HAP-1 (cell line): ENCODE results near the gene OXA1L.
"Not testable (repeated sequence)": the region's sequence is repeated elsewhere in the genome, so short reads cannot be mapped to it uniquely, and the experiment has no call there.

Experiments
- DNase-seq, 2 experiments: peaks; one replicate each; pipeline ENCODE4 v3.0.0-alpha.2; 2016 to 2020; ENCODE audit warnings: low spot score in 2 of 2
- H3K27me3 ChIP-seq: fragments of 250-450 bp; sonication (Bioruptor Pico); 2 replicates; pipeline ENCODE4 v1.5.1; 2020; ENCODE audit warnings: low read depth, mild to moderate bottlenecking, moderate library complexity
- H3K36me3 ChIP-seq: fragments of 250-450 bp; sonication (Bioruptor Pico); replicated peaks from 2 replicates; pipeline ENCODE4 v1.5.1; 2020; ENCODE audit warnings: mild to moderate bottlenecking
- H3K4me1 ChIP-seq: fragments of 250-450 bp; sonication (Bioruptor Pico); 2 replicates; pipeline ENCODE4 v1.5.1; 2020; ENCODE audit warnings: mild to moderate bottlenecking
- H3K4me3 ChIP-seq: fragments of 250-450 bp; sonication (Bioruptor Pico); 2 replicates; pipeline ENCODE4 v1.5.1; 2020; ENCODE audit warnings: mild to moderate bottlenecking, moderate library complexity
- H3K9me3 ChIP-seq: fragments of 250-450 bp; sonication (Bioruptor Pico); 2 replicates; pipeline ENCODE4 v1.5.1; 2020; ENCODE audit warnings: mild to moderate bottlenecking, moderate library complexity
- in situ Hi-C: fragments of 300-500 bp; cut with MboI; formaldehyde crosslinking; loops from 3 replicates; pipeline ENCODE4 v1.14.3; 2020; ENCODE audit warnings: low sequenced_read_pairs, inconsistent platforms, mixed read lengths

OXA1L gene

GRCh38 chr14:22747769-22748168, 18.7 kb upstream of the OXA1L start:
- H3K4me3 ChIP-seq = no peak overlapping the region
- no peak for DNase-seq
- no peaks in the 10 kb centered on the region for H3K36me3 ChIP-seq
- in situ Hi-C loops = no loop called here
- H3K9me3 ChIP-seq = no peaks in the 10 kb centered on the region
- no peaks in the 10 kb centered on the region for H3K4me1 ChIP-seq
- H3K27me3 ChIP-seq = 0 out of 2 replicates have a peak, but pooled peaks cover 5% of the 10 kb centered on the region

GRCh38 chr14:22748206-22748605, 18.3 kb upstream of the OXA1L start:
- DNase-seq = no peak
- in situ Hi-C loops = no loop called here
- Histone ChIP-seq H3K4me3 (no peak overlapping the region), H3K9me3 (no peaks in the 10 kb centered on the region), H3K27me3 (0 out of 2 replicates have a peak, but pooled peaks cover 5% of the 10 kb centered on the region), H3K4me1 (no peaks in the 10 kb centered on the region), H3K36me3 (no peaks in the 10 kb centered on the region)

- no peak overlapping the region for H3K4me3 ChIP-seq
- in situ Hi-C loops = no loop called here
Measured at GRCh38 chr14:22748631-22749068, 17.8 kb upstream of the OXA1L start.

GRCh38 chr14:22752422-22752821, 14.1 kb upstream of the OXA1L start:
- DNase-seq = no peak
- no peaks in the 10 kb centered on the region for H3K4me1 ChIP-seq
- H3K4me3 ChIP-seq = no peak overlapping the region
- in situ Hi-C loops = no loop called here
- no peaks in the 10 kb centered on the region for H3K27me3 ChIP-seq
- H3K9me3 ChIP-seq = no peaks in the 10 kb centered on the region
- H3K36me3 ChIP-seq = no peaks in the 10 kb centered on the region

More at GRCh38 chr14:22748631-22749068, 17.8 kb upstream of the OXA1L start:
- 0 out of 2 replicates have a peak, but pooled peaks cover 4% of the 10 kb centered on the region for H3K27me3 ChIP-seq
- no peaks in the 10 kb centered on the region for H3K36me3 ChIP-seq
- H3K9me3 ChIP-seq = no peaks in the 10 kb centered on the region
- DNase-seq = no peak
- H3K4me1 ChIP-seq = no peaks in the 10 kb centered on the region

GRCh38 chr14:22753586-22753985, 12.9 kb upstream of the OXA1L start:
- in situ Hi-C loops = no loop called here
- Histone ChIP-seq H3K9me3 (no peaks in the 10 kb centered on the region), H3K36me3 (no peaks in the 10 kb centered on the region), H3K4me1 (no peaks in the 10 kb centered on the region), H3K27me3 (no peaks in the 10 kb centered on the region), H3K4me3 (no peak overlapping the region)
- no peak for DNase-seq

GRCh38 chr14:22757972-22758650, 8.4 kb upstream of the OXA1L start:
- H3K27me3 ChIP-seq, H3K4me1 ChIP-seq, H3K9me3 ChIP-seq, in situ Hi-C loops, H3K4me3 ChIP-seq, DNase-seq, H3K36me3 ChIP-seq: not testable (repeated sequence)

GRCh38 chr14:22761734-22762133, 4.8 kb upstream of the OXA1L start:
- Histone ChIP-seq H3K4me1 (peaks cover 6% of the 10 kb centered on the region), H3K9me3 (peaks cover 5% of the 10 kb centered on the region; the same call in 1 of the 2 replicates), H3K36me3 (peaks cover 2% of the 10 kb centered on the region), H3K27me3 (no peaks in the 10 kb centered on the region), H3K4me3 (no peak overlapping the region)
- in situ Hi-C loops = no loop called here
- no peak for DNase-seq

- DNase-seq = no peak
- Histone ChIP-seq H3K4me3 (no peak overlapping the region), H3K9me3 (peaks cover 5% of the 10 kb centered on the region; the same call in 1 of the 2 replicates), H3K27me3 (no peaks in the 10 kb centered on the region), H3K4me1 (peaks cover 18% of the 10 kb centered on the region), H3K36me3 (peaks cover 18% of the 10 kb centered on the region)
- in situ Hi-C loops = no loop called here
Measured at GRCh38 chr14:22764382-22764781, 2.1 kb upstream of the OXA1L start.

GRCh38 chr14:22767323-22767589, 768 bp downstream of the OXA1L start:
- DNase-seq = no peak
- H3K36me3 ChIP-seq = peaks cover 44% of the 10 kb centered on the region
- peaks cover 18% of the 10 kb centered on the region for H3K4me1 ChIP-seq
- in situ Hi-C loops = no loop called here
- H3K9me3 ChIP-seq = no peaks in the 10 kb centered on the region
- peak overlapping the region; percentile 96 for H3K4me3 ChIP-seq
- H3K27me3 ChIP-seq = no peaks in the 10 kb centered on the region

GRCh38 chr14:22768947-22769346, 2.5 kb downstream of the OXA1L start:
- Histone ChIP-seq H3K27me3 (no peaks in the 10 kb centered on the region), H3K4me3 (no peak overlapping the region), H3K36me3 (peaks cover 55% of the 10 kb centered on the region), H3K9me3 (no peaks in the 10 kb centered on the region), H3K4me1 (peaks cover 18% of the 10 kb centered on the region)
- DNase-seq = no peak
- in situ Hi-C loops = no loop called here

- in situ Hi-C loops = no loop called here
- Histone ChIP-seq H3K27me3 (no peaks in the 10 kb centered on the region), H3K4me1 (peaks cover 18% of the 10 kb centered on the region), H3K36me3 (peaks cover 55% of the 10 kb centered on the region), H3K4me3 (no peak overlapping the region), H3K9me3 (no peaks in the 10 kb centered on the region)
- DNase-seq = no peak
Measured at GRCh38 chr14:22769369-22769768, 2.9 kb downstream of the OXA1L start.

GRCh38 chr14:22770481-22771187, 4.1 kb downstream of the OXA1L start:
- no peaks in the 10 kb centered on the region for H3K9me3 ChIP-seq
- H3K27me3 ChIP-seq = no peaks in the 10 kb centered on the region
- H3K4me3 ChIP-seq = no peak overlapping the region
- peaks cover 18% of the 10 kb centered on the region for H3K4me1 ChIP-seq
- H3K36me3 ChIP-seq = peaks cover 55% of the 10 kb centered on the region
- no peak for DNase-seq
- in situ Hi-C loops = no loop called here

GRCh38 chr14:22772725-22773124, 6.2 kb downstream of the OXA1L start:
- Histone ChIP-seq H3K4me1 (peaks cover 10% of the 10 kb centered on the region), H3K36me3 (peaks cover 49% of the 10 kb centered on the region), H3K9me3 (no peaks in the 10 kb centered on the region), H3K4me3 (no peak overlapping the region), H3K27me3 (no peaks in the 10 kb centered on the region)
- DNase-seq = no peak
- in situ Hi-C loops = no loop called here

- in situ Hi-C loops = no loop called here
- no peak for DNase-seq
- Histone ChIP-seq H3K9me3 (no peaks in the 10 kb centered on the region), H3K36me3 (peaks cover 42% of the 10 kb centered on the region), H3K27me3 (no peaks in the 10 kb centered on the region), H3K4me3 (no peak overlapping the region), H3K4me1 (peaks cover 3% of the 10 kb centered on the region)
Measured at GRCh38 chr14:22773162-22774010, 6.9 kb downstream of the OXA1L start.
